MM.1S (cell line): Measurements from ENCODE around the gene DUSP9.
"Not testable (repeated sequence)": the region's sequence is repeated elsewhere in the genome, so short reads cannot be mapped to it uniquely, and the experiment has no call there.

Experiments
- DNase-seq: peaks from one replicate; pipeline ENCODE4 v3.0.0-alpha.2; 2015
- H2AFZ ChIP-seq: fragments of 300-600 bp; sonication (generic); 2 replicates; pipeline ENCODE4 v1.6.0; 2016; ENCODE audit warnings: antibody characterized with exemption, low read length
- H3F3A ChIP-seq: fragments of 300-600 bp; sonication (generic); 2 replicates; pipeline ENCODE4 v1.6.1; 2016; ENCODE audit warnings: mild to moderate bottlenecking, antibody characterized with exemption, low read length, moderate library complexity, mixed read lengths; ENCODE audit not compliant: insufficient read depth
- H3K27ac ChIP-seq: fragments of 300-600 bp; sonication (generic); 2 replicates; pipeline ENCODE4 v1.5.1; 2016; ENCODE audit warnings: mild to moderate bottlenecking, low read length
- H3K27me3 ChIP-seq: fragments of 300-600 bp; sonication (generic); replicated peaks from 2 replicates; pipeline ENCODE4 v1.6.0; 2016; ENCODE audit warnings: low read length; ENCODE audit not compliant: insufficient read depth
- H3K36me3 ChIP-seq: fragments of 300-600 bp; sonication (generic); replicated peaks from 2 replicates; pipeline ENCODE4 v1.6.1; 2016; ENCODE audit warnings: mild to moderate bottlenecking, low read length, mixed read lengths; ENCODE audit not compliant: insufficient read depth
- H3K4me1 ChIP-seq: fragments of 300-600 bp; sonication (generic); 2 replicates; pipeline ENCODE4 v1.6.1; 2016; ENCODE audit warnings: low read length, mixed read lengths
- H3K4me2 ChIP-seq: fragments of 300-600 bp; sonication (generic); 2 replicates; pipeline ENCODE4 v1.6.0; 2016; ENCODE audit warnings: low read depth, low read length
- H3K4me3 ChIP-seq: fragments of 300-600 bp; sonication (generic); 2 replicates; pipeline ENCODE4 v1.5.1; 2016; ENCODE audit warnings: low read length, mixed read lengths
- H3K79me2 ChIP-seq: fragments of 300-600 bp; sonication (generic); 2 replicates; pipeline ENCODE4 v1.6.1; 2016; ENCODE audit warnings: mixed run types, low read length, mixed read lengths
- H3K9ac ChIP-seq: fragments of 300-600 bp; sonication (generic); 2 replicates; pipeline ENCODE4 v1.6.1; 2016; ENCODE audit warnings: low read length, mixed read lengths
- H3K9me2 ChIP-seq: fragments of 300-600 bp; sonication (generic); replicated peaks from 2 replicates; pipeline ENCODE4 v1.6.1; 2016; ENCODE audit warnings: mild to moderate bottlenecking, low read length, mixed read lengths; ENCODE audit not compliant: insufficient read depth
- H3K9me3 ChIP-seq: fragments of 300-600 bp; sonication (generic); replicated peaks from 2 replicates; pipeline ENCODE4 v1.6.1; 2016; ENCODE audit warnings: mild to moderate bottlenecking, low read length, mixed read lengths; ENCODE audit not compliant: insufficient read depth
- H4K20me1 ChIP-seq: fragments of 300-600 bp; sonication (generic); 2 replicates; pipeline ENCODE4 v1.6.1; 2016; ENCODE audit warnings: mild to moderate bottlenecking, low read length, moderate library complexity, mixed read lengths; ENCODE audit not compliant: insufficient read depth
- EZH2 ChIP-seq: fragments of 300-600 bp; sonication (generic); optimal IDR thresholded peaks from 2 replicates; pipeline ENCODE3; 2017; ENCODE audit warnings: low read depth, mild to moderate bottlenecking, antibody characterized with exemption, low read length, mixed read lengths
- EZH2phosphoT487 ChIP-seq: fragments of 300-600 bp; sonication (generic); IDR thresholded peaks from 2 replicates; pipeline ENCODE4 v1.6.1; 2018; ENCODE audit warnings: antibody characterized with exemption, low read length
- TF ChIP-seq, protein P1 (sequence below): fragments of 300-600 bp; sonication (generic); IDR thresholded peaks from 2 replicates; pipeline ENCODE4 v1.5.1; 2016; ENCODE audit warnings: antibody characterized with exemption, low read length, mixed read lengths

Gene DUSP9

DNA sequence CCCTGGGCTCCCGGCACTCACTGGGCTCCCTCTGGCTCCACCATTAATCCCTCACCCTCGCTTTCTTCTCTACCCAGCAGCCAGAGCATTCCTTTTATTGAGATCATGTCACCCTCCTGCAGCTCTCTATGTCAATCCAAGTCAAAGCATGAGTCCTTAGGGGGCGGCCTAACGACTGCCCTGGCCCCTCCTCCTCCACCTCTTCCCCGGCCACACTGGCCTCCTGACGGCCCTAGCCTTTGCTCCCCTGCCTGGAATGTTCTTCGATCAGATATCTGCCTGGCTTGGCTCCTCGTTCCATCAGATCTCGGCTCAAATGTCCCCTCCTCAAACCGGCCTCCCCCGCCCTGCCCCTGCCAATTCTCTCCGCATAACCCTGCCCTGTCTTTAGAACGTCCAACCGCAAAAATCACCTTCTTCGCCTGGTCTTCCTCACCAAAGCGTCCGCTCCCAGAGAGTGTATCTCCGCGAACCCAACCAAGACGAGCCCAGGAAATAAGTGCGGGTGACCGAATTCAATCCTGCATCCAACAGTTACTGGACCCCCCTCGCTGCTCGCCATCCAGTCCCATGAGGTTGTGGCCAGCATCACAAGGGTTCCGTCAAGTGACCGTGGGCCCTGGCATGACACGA, 27.3 kb downstream of the DUSP9 start:
- no peaks in the 10 kb centered on the region for H3K36me3 ChIP-seq
- H3K27me3 ChIP-seq: no peaks in the 10 kb centered on the region; the same call in 1 of the 2 replicates
- H3K4me2 ChIP-seq: no peak overlapping the region
- no peak for TF ChIP-seq EZH2
- H2AFZ ChIP-seq: no peak overlapping the region
- H3K27ac ChIP-seq: no peak overlapping the region
- no peak overlapping the region for H3K4me3 ChIP-seq
- H3K9me2 ChIP-seq: no peaks in the 10 kb centered on the region
- no peak for DNase-seq
- no peaks in the 10 kb centered on the region for H3K4me1 ChIP-seq
- H3K79me2 ChIP-seq: no peaks in the 10 kb centered on the region
- H4K20me1 ChIP-seq: no peaks in the 10 kb centered on the region
- H3F3A ChIP-seq: no peaks in the 10 kb centered on the region
- no peak overlapping the region for H3K9ac ChIP-seq
- H3K9me3 ChIP-seq: no peaks in the 10 kb centered on the region

DNA sequence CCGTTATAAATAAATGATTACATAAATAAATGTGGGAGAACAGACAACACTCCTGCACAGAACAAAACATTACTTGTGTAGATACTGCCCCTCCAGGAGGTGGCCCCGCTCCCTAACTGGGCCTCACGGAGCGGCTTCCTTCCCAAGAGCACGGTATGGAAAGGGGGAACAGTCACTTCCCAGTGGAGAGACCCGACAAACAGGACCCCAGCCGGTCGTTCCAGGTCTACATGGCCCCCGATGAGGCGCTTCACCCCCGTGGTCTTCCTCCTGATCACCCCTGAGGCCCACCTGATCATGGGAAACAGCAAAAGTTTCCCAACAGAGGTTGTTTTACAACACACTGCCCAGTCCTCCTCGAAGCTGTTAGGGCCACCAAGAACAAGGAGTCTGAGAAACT, 34.2 kb downstream of the DUSP9 start:
- H3K27ac ChIP-seq: no peak overlapping the region
- no peak overlapping the region for H2AFZ ChIP-seq
- H3K4me3 ChIP-seq: no peak overlapping the region
- H3K27me3 ChIP-seq: peaks cover 5% of the 10 kb centered on the region; the same call in 1 of the 2 replicates
- no peaks in the 10 kb centered on the region for H3K9me3 ChIP-seq
- no peaks in the 10 kb centered on the region for H3F3A ChIP-seq
- H3K4me1 ChIP-seq: no peaks in the 10 kb centered on the region
- H3K9me2 ChIP-seq: no peaks in the 10 kb centered on the region
- H3K36me3 ChIP-seq: no peaks in the 10 kb centered on the region
- TF ChIP-seq EZH2 (no peak), EZH2phosphoT487 (no peak)
- TF ChIP-seq, protein P1, sequence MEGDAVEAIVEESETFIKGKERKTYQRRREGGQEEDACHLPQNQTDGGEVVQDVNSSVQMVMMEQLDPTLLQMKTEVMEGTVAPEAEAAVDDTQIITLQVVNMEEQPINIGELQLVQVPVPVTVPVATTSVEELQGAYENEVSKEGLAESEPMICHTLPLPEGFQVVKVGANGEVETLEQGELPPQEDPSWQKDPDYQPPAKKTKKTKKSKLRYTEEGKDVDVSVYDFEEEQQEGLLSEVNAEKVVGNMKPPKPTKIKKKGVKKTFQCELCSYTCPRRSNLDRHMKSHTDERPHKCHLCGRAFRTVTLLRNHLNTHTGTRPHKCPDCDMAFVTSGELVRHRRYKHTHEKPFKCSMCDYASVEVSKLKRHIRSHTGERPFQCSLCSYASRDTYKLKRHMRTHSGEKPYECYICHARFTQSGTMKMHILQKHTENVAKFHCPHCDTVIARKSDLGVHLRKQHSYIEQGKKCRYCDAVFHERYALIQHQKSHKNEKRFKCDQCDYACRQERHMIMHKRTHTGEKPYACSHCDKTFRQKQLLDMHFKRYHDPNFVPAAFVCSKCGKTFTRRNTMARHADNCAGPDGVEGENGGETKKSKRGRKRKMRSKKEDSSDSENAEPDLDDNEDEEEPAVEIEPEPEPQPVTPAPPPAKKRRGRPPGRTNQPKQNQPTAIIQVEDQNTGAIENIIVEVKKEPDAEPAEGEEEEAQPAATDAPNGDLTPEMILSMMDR: no peak
- H4K20me1 ChIP-seq: no peaks in the 10 kb centered on the region
- no peak overlapping the region for H3K9ac ChIP-seq
- H3K79me2 ChIP-seq: no peaks in the 10 kb centered on the region
- no peak for DNase-seq
- H3K4me2 ChIP-seq: no peak overlapping the region

DNA sequence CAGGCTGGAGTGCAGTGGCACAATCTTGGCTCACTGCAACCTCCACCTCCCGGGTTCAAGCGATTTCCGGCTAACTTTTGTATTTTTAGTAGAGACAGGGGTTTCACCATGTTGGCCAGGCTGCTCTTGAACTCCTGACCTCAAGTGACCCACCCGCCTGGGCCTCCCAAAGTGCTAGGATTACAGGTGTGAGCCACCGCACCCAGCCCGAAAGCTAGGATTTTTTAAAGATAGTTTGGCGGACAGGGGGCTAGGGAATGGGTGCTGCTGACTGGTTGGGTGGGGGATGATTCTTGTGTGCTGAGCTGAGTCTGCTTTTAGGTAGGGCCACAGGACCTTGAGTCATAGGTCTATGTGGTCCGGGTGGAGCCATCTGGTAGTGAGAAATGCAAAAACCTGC, 36.5 kb downstream of the DUSP9 start:
- not testable (repeated sequence) for H3K4me1 ChIP-seq, DNase-seq, H3K4me2 ChIP-seq, H3K79me2 ChIP-seq, H3K9me2 ChIP-seq, H3K9ac ChIP-seq, H3K27me3 ChIP-seq, H3K27ac ChIP-seq, H3K36me3 ChIP-seq, H2AFZ ChIP-seq, H3K4me3 ChIP-seq, H3F3A ChIP-seq, H3K9me3 ChIP-seq, H4K20me1 ChIP-seq

DNA sequence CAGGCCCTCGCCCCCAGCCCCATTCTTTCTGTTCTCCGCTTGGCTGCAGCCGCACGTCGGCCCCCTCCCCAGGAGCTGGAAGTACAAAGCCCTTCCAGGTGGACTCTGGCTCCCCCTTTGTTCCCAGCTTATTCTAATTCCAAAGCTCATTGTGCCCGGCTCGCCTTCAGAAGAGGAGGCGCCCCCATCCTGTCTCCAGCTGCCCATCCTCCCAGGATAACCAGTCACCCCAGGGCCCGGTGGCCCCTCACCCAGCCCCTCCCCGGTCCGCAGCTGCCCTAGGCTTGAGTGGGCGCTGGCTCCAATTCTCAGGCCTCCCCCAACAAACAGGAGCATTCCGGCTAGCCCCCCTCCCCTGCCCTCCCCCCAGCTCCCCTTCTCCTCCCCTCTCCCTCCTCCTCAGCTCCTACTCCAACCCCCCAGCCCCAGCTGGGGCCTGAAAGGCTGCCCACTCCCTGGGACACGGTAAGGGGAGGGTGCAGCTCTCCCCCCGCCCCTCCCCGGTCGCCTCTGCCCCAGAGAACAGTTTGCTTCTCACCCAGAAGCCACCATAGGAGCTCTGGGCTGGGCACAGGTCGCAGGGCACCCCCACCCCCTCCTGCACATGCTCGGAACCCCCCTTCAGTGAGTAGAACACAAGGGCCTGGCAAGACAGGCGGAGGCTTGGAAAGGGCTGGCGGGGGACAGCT, 37.6 kb downstream of the DUSP9 start:
- H4K20me1 ChIP-seq: no peaks in the 10 kb centered on the region
- H3K9ac ChIP-seq: no peak overlapping the region
- no peaks in the 10 kb centered on the region for H3K4me1 ChIP-seq
- H3K9me3 ChIP-seq: no peaks in the 10 kb centered on the region
- no peaks in the 10 kb centered on the region for H3K36me3 ChIP-seq
- H3K4me3 ChIP-seq: no peak overlapping the region
- DNase-seq: no peak
- H3K9me2 ChIP-seq: no peaks in the 10 kb centered on the region
- no peak overlapping the region for H3K4me2 ChIP-seq
- no peak overlapping the region for H3K27ac ChIP-seq
- no peak for TF ChIP-seq EZH2phosphoT487
- no peak for TF ChIP-seq EZH2
- TF ChIP-seq, protein P1: no peak
- no peaks in the 10 kb centered on the region for H3F3A ChIP-seq
- peaks cover 5% of the 10 kb centered on the region; the same call in 1 of the 2 replicates for H3K27me3 ChIP-seq
- H3K79me2 ChIP-seq: no peaks in the 10 kb centered on the region
- H2AFZ ChIP-seq: no peak overlapping the region
